HG02885 (cell line): ENCODE measurements around the gene ISLR.

Experiments used
- ATAC-seq: cut with Tn5 transposase; IDR thresholded peaks from one replicate; pipeline ENCODE4 v1.9.1; 2021; ENCODE audit warnings: mild to moderate bottlenecking; ENCODE audit not compliant: unreplicated experiment, poor library complexity

The ISLR gene

GRCh38 chr15:74173380-74174218 lies at the start of gene ISLR:
Gene ISLR (plus strand): TSS chr15:74173710. CDS start chr15:74174859, 1,149 bp downstream.
- no peak for ATAC-seq

GRCh38 chr15:74124196-74124595 lies 49.3 kb upstream of the ISLR start:
- ATAC-seq = no peak

- no peak for ATAC-seq
These were observed 48.8 kb upstream of the ISLR start for GRCh38 chr15:74124759-74125158.

- ATAC-seq = peak; percentile 61
These were observed 46.1 kb upstream of the ISLR start for GRCh38 chr15:74127255-74127953.

- no peak for ATAC-seq
These were observed 45.3 kb upstream of the ISLR start for GRCh38 chr15:74127954-74128784.

- no peak for ATAC-seq
These were observed 44.5 kb upstream of the ISLR start for GRCh38 chr15:74128785-74129585.

- ATAC-seq = no peak
These were observed 43.8 kb upstream of the ISLR start for GRCh38 chr15:74129586-74130154.

GRCh38 chr15:74130155-74130848 lies 43.2 kb upstream of the ISLR start, which contains the start of gene ISLR2:
Gene ISLR2 (plus strand): TSS chr15:74130586. CDS start chr15:74132755, 2,169 bp downstream.
- ATAC-seq = no peak

GRCh38 chr15:74130849-74131627 lies 42.5 kb upstream of the ISLR start:
- ATAC-seq = no peak

GRCh38 chr15:74131628-74132413 lies 41.7 kb upstream of the ISLR start:
- ATAC-seq = no peak

GRCh38 chr15:74132681-74133651 lies 40.5 kb upstream of the ISLR start:
- ATAC-seq = no peak

- no peak for ATAC-seq
These were observed 39.7 kb upstream of the ISLR start for GRCh38 chr15:74133694-74134386.

- no peak for ATAC-seq
These were observed 39.0 kb upstream of the ISLR start for GRCh38 chr15:74134387-74135027.

GRCh38 chr15:74135041-74135565 lies 38.4 kb upstream of the ISLR start:
- ATAC-seq = no peak

GRCh38 chr15:74136540-74136813 lies 37.0 kb upstream of the ISLR start:
- ATAC-seq = no peak
